Adrenal gland (tissue), 12 donors: ENCODE results near the gene ATOH8. TPM values are rescaled to one million over a fixed set of nuclear protein-coding genes. Genes with fewer than 3 reads are reported as not detected.

Experiments
- DNase-seq, 7 donors: peaks; one replicate each; pipeline ENCODE4 v3.0.0-alpha.2; 2019 to 2020
- H3K27ac ChIP-seq, 5 donors: fragments of 200-600 bp; sonication (generic) in 4 of 5; 1 replicate in 3 of 5; 2 replicates in 2 of 5; pipeline versions ENCODE4 v1.5.1 to v1.8.0; 2016 to 2020; ENCODE audit warnings: mild to moderate bottlenecking in 1 of 5
- H3K27me3 ChIP-seq: fragments of 200-600 bp; 2 replicates; pipeline ENCODE4 v1.8.0; 2021
- H3K36me3 ChIP-seq, 2 donors: fragments of 200-600 bp; replicated peaks in 1 of 2; 1 replicate in 1 of 2; 2 replicates in 1 of 2; pipeline versions ENCODE4 v1.5.1 to v1.8.0; 2018 to 2022
- H3K4me1 ChIP-seq, 2 donors: fragments of 200-600 bp; replicated peaks in 1 of 2; 1 replicate in 1 of 2; 2 replicates in 1 of 2; pipeline versions ENCODE4 v1.5.1 to v1.8.0; 2018 to 2021
- H3K4me3 ChIP-seq, 4 donors: fragments of 200-600 bp; sonication (generic) in 3 of 4; one replicate each; pipeline ENCODE4 v1.5.1; 2016 to 2018
- H3K9me3 ChIP-seq, 3 donors: fragments of 200-600 bp; sonication (generic) in 1 of 3; replicated peaks in 1 of 3; 1 replicate in 2 of 3; 2 replicates in 1 of 3; pipeline versions ENCODE4 v1.5.1 to v1.8.0; 2016 to 2021
- CTCF ChIP-seq, 6 experiments: fragments of 450-650 bp in 4 of 6; fragments of 200-600 bp in 2 of 6; sonication (generic) in 1 of 6; IDR thresholded peaks; 1 replicate in 5 of 6; 2 replicates in 1 of 6; pipeline versions ENCODE4 v1.5.1 to v1.8.0; 2016 to 2021; ENCODE audit warnings: antibody characterized with exemption in 6 of 6, mild to moderate bottlenecking in 2 of 6, moderate library complexity in 1 of 6
- POLR2A ChIP-seq, 2 donors: fragments of 450-650 bp; IDR thresholded peaks; one replicate each; pipeline ENCODE4 v1.6.1; 2017; ENCODE audit warnings: antibody characterized with exemption in 2 of 2, mild to moderate bottlenecking in 2 of 2, moderate library complexity in 1 of 2
- WGBS, 4 donors: extraction: QIAGEN DNeasy Blood & Tissue Kit in 2 of 4; methylation state at CpG; one replicate each; pipeline versions ENCODE4 v1.1.5 to v1.1.7; 2013 to 2017; 5-methylcytosine and 5-hydroxymethylcytosine counted together
- intact Hi-C, 2 donors: fragments of 100-400 bp; cut with DNase I; formaldehyde crosslinking; loops; one replicate each; pipeline versions ENCODE4 v1.14.1 to v1.15.0; 2022 to 2023
- polyA plus RNA-seq, 3 donors: library from polyadenylated mRNA; stranded (reverse); fragments of 200-250 nt in 2 of 3; fragments of 350-450 nt in 1 of 3; fragmentation: Illumina TruSeq in 1 of 3; extraction: RNeasy Lipid Tissue Mini Kit (QIAGEN cat#74804) in 1 of 3; gene quantifications; one replicate each; pipeline ENCODE4 v1.2.3, GENCODE V29; 2013 to 2014
- total RNA-seq, 9 donors: library from RNA; depleted of rRNA in 4 of 9; stranded (reverse); fragments of >200 nt in 4 of 9; fragments of 120-200 nt in 1 of 9; fragmentation: NEBNext Ultra II Directional in 1 of 9; extraction: Animal tissue kit (Norgen Biotek cat#: 25700) in 1 of 9; gene quantifications; one replicate each; pipeline versions ENCODE4 v1.1.0 to v1.2.4, GENCODE V29; 2013 to 2023
- donor health status: healthy with polysubstance abuse.
- donor health status: Bipolar disorder and iron deficiency.
- donor health status: DM: yes; HTN: yes; CAD: no.
- donor health status: DM: no; HTN: no; CAD: no.
- donor health status: DM: no; HTN: no; CAD: no.
- donor health status: DM: yes; HTN: yes; CAD: no.

The ATOH8 gene
- total and polyA plus RNA-seq, 12 donors, result 0.88 to 44.0 (median 6.0) TPM

GRCh38 chr2:85789271-85789670 lies 35.5 kb downstream of the ATOH8 start:
- intact Hi-C loops, result no loop called here
- no peak overlapping the region for H3K4me3 ChIP-seq
- H3K4me1 ChIP-seq, result peaks cover 12 to 15% of the 10 kb centered on the region in 2 donors
- DNase-seq, result no peak
- H3K27ac ChIP-seq, result no peak overlapping the region
- H3K27me3 ChIP-seq, result no peaks in the 10 kb centered on the region
- TF ChIP-seq CTCF (IDR thresholded peaks at IDR 0.05) (no peak), POLR2A (IDR thresholded peaks at IDR 0.05) (no peak)
- no peaks in the 10 kb centered on the region for H3K36me3 ChIP-seq
- WGBS, 4 donors, result 93 to 96% (median 94%) methylated on average over 5 of the region's 5 CpGs
- H3K9me3 ChIP-seq, result no peaks in the 10 kb centered on the region

GRCh38 chr2:85790032-85790431 lies 36.2 kb downstream of the ATOH8 start:
- no peak overlapping the region for H3K27ac ChIP-seq
- no peak overlapping the region for H3K4me3 ChIP-seq
- peaks cover 12 to 17% of the 10 kb centered on the region in 2 donors for H3K4me1 ChIP-seq
- TF ChIP-seq CTCF (IDR thresholded peaks at IDR 0.05), result no peak
- TF ChIP-seq POLR2A (IDR thresholded peaks at IDR 0.05), result no peak
- no peaks in the 10 kb centered on the region for H3K9me3 ChIP-seq
- H3K36me3 ChIP-seq, result no peaks in the 10 kb centered on the region
- WGBS, 4 donors, result 74 to 86% (median 85%) methylated on average over 2 to 4 of the region's 4 CpGs
- intact Hi-C loops, result no loop called here
- DNase-seq, result no peak
- H3K27me3 ChIP-seq, result no peaks in the 10 kb centered on the region

GRCh38 chr2:85790499-85791188 lies 36.9 kb downstream of the ATOH8 start:
- intact Hi-C loops, result no loop called here
- peaks cover 12 to 18% of the 10 kb centered on the region in 2 donors for H3K4me1 ChIP-seq

More at GRCh38 chr2:85790499-85791188, 36.9 kb downstream of the ATOH8 start:
- no peaks in the 10 kb centered on the region for H3K36me3 ChIP-seq
- no peaks in the 10 kb centered on the region for H3K27me3 ChIP-seq
- DNase-seq, result no peak
- WGBS, 4 donors, result 78 to 95% (median 84%) methylated on average over 11 to 12 of the region's 12 CpGs
- H3K4me3 ChIP-seq, result no peak overlapping the region
- no peaks in the 10 kb centered on the region for H3K9me3 ChIP-seq
- no peak overlapping the region for H3K27ac ChIP-seq
- TF ChIP-seq POLR2A (IDR thresholded peaks at IDR 0.05) (no peak), CTCF (IDR thresholded peaks at IDR 0.05) (no peak)
